Activated T-cell treated with anti-CD3 and anti-CD28 coated beads, Interleukin-2, amount 50 U/mL, for 72 hours (primary cell): ENCODE results near the gene SCAANT1. TPM values are rescaled to one million over a fixed set of nuclear protein-coding genes. Genes with fewer than 3 reads are reported as not detected.

Source experiments
- ATAC-seq, 2 donors: fragments of 150-1000 bp; cut with Tn5 transposase; replicated peaks in 1 of 2; 2 replicates each; pipeline ENCODE4 v1.10.0; 2021; ENCODE audit warnings: moderate library complexity in 2 of 2, mild to moderate bottlenecking in 1 of 2
- DNase-seq, 2 donors: peaks; one replicate each; pipeline ENCODE4 v3.0.0; 2021 to 2022; ENCODE audit warnings: mixed read lengths in 1 of 2
- H3K27ac Mint-ChIP-seq: one replicate; pipeline ENCODE4 v1.8.0; 2022; ENCODE audit warnings: mild to moderate bottlenecking, moderate library complexity, mixed read lengths
- H3K27me3 Mint-ChIP-seq: one replicate; pipeline ENCODE4 v1.8.0; 2022; ENCODE audit warnings: low read depth, mixed read lengths
- H3K36me3 Mint-ChIP-seq, 2 donors: one replicate each; pipeline ENCODE4 v1.8.0; 2022; ENCODE audit warnings: mixed read lengths in 2 of 2, mild to moderate bottlenecking in 1 of 2; ENCODE audit not compliant: insufficient read depth in 2 of 2
- H3K4me1 Mint-ChIP-seq: one replicate; pipeline ENCODE4 v1.8.0; 2022; ENCODE audit warnings: low read depth, mixed read lengths
- H3K4me3 Mint-ChIP-seq, 2 donors: one replicate each; pipeline ENCODE4 v1.8.0; 2022; ENCODE audit warnings: mild to moderate bottlenecking in 2 of 2, mixed read lengths in 2 of 2, moderate library complexity in 2 of 2
- H3K9me3 Mint-ChIP-seq, 2 donors: one replicate each; pipeline ENCODE4 v1.8.0; 2022; ENCODE audit warnings: mixed read lengths in 2 of 2
- total RNA-seq, 2 donors: library from RNA; stranded (reverse); gene quantifications; one replicate each; pipeline ENCODE4 v1.2.3, GENCODE V29; 2022

Gene SCAANT1
- not detected for total RNA-seq

- Mint-ChIP-seq H3K36me3 (peaks cover 3 to 8% of the 10 kb centered on the region in 2 donors), H3K27me3 (no peaks in the 10 kb centered on the region), H3K4me3 (peak within 1 kb of the TSS; percentile 90 to 93), H3K4me1 (peaks cover 38% of the 10 kb centered on the region), H3K9me3 (no peaks in the 10 kb centered on the region), H3K27ac (peak within 1 kb of the TSS; percentile 97)
- ATAC-seq (peak; percentile 75 to 78), DNase-seq (peak; percentile 82 to 83)
These were observed at the start of gene SCAANT1 for GRCh38 chr3:63911873-63912767. TSS of gene SCAANT1 (minus strand) at chr3:63912383.

- no peak overlapping the region for H3K27ac Mint-ChIP-seq
- H3K36me3 Mint-ChIP-seq, result no peaks in the 10 kb centered on the region
- H3K4me3 Mint-ChIP-seq, result no peak overlapping the region
- no peaks in the 10 kb centered on the region for H3K9me3 Mint-ChIP-seq
- peaks cover 57% of the 10 kb centered on the region for H3K4me1 Mint-ChIP-seq
- ATAC-seq (peak; percentile 68 to 72), DNase-seq (no peak)
- no peaks in the 10 kb centered on the region for H3K27me3 Mint-ChIP-seq
These were observed 49.7 kb upstream of the SCAANT1 start for GRCh38 chr3:63961891-63962290.

- DNase-seq, result no peak
- H3K4me1 Mint-ChIP-seq, result peaks cover 45% of the 10 kb centered on the region
- peak overlapping the region; percentile 8 to 24 for H3K4me3 Mint-ChIP-seq
These were observed 48.0 kb upstream of the SCAANT1 start for GRCh38 chr3:63960048-63960711.

GRCh38 chr3:63959146-63959545 lies 47.0 kb upstream of the SCAANT1 start:
- Mint-ChIP-seq H3K36me3 (peaks cover 0 to 4% of the 10 kb centered on the region in 2 donors), H3K4me3 (no peak overlapping the region), H3K9me3 (no peaks in the 10 kb centered on the region), H3K4me1 (peaks cover 39% of the 10 kb centered on the region), H3K27me3 (no peaks in the 10 kb centered on the region), H3K27ac (no peak overlapping the region)
- DNase-seq (no peak), ATAC-seq (no peak)

More at GRCh38 chr3:63960048-63960711, 48.0 kb upstream of the SCAANT1 start:
- no peaks in the 10 kb centered on the region for H3K9me3 Mint-ChIP-seq
- ATAC-seq, result no peak
- peak overlapping the region; percentile 20 for H3K27ac Mint-ChIP-seq
- peaks cover 0 to 1% of the 10 kb centered on the region in 2 donors for H3K36me3 Mint-ChIP-seq
- no peaks in the 10 kb centered on the region for H3K27me3 Mint-ChIP-seq

GRCh38 chr3:63955830-63956545 lies 43.8 kb upstream of the SCAANT1 start:
- ATAC-seq (no peak), DNase-seq (no peak)
- Mint-ChIP-seq H3K9me3 (no peaks in the 10 kb centered on the region), H3K4me3 (no peak overlapping the region), H3K27me3 (no peaks in the 10 kb centered on the region), H3K36me3 (peaks cover 3 to 8% of the 10 kb centered on the region in 2 donors), H3K27ac (no peak overlapping the region), H3K4me1 (peaks cover 36% of the 10 kb centered on the region)

- Mint-ChIP-seq H3K27me3 (no peaks in the 10 kb centered on the region), H3K4me3 (no peak overlapping the region), H3K27ac (peak overlapping the region; percentile 50), H3K9me3 (no peaks in the 10 kb centered on the region), H3K36me3 (peaks cover 3 to 8% of the 10 kb centered on the region in 2 donors), H3K4me1 (peaks cover 31% of the 10 kb centered on the region)
- no peak for ATAC-seq
- DNase-seq, result no peak
These were observed 43.0 kb upstream of the SCAANT1 start for GRCh38 chr3:63955036-63955650.

- Mint-ChIP-seq H3K4me1 (peaks cover 26% of the 10 kb centered on the region), H3K9me3 (no peaks in the 10 kb centered on the region), H3K36me3 (peaks cover 3 to 8% of the 10 kb centered on the region in 2 donors), H3K27me3 (no peaks in the 10 kb centered on the region), H3K27ac (no peak overlapping the region), H3K4me3 (no peak overlapping the region)
- ATAC-seq, result no peak
- DNase-seq, result no peak
These were observed 42.0 kb upstream of the SCAANT1 start for GRCh38 chr3:63954182-63954581.

GRCh38 chr3:63952248-63952594 lies 40.0 kb upstream of the SCAANT1 start:
- no peaks in the 10 kb centered on the region for H3K9me3 Mint-ChIP-seq
- peak; percentile 44 to 82 for ATAC-seq
- no peaks in the 10 kb centered on the region for H3K27me3 Mint-ChIP-seq
- H3K4me1 Mint-ChIP-seq, result peaks cover 21% of the 10 kb centered on the region
- peak overlapping the region; percentile 52 for H3K27ac Mint-ChIP-seq
- no peak for DNase-seq
- H3K36me3 Mint-ChIP-seq, result peaks cover 3 to 8% of the 10 kb centered on the region in 2 donors
- peak overlapping the region in 1 of 2 donors; percentile 52 for H3K4me3 Mint-ChIP-seq

- H3K4me1 Mint-ChIP-seq, result peaks cover 27% of the 10 kb centered on the region
- H3K27ac Mint-ChIP-seq, result peak overlapping the region; percentile 80
- H3K27me3 Mint-ChIP-seq, result no peaks in the 10 kb centered on the region
- H3K9me3 Mint-ChIP-seq, result no peaks in the 10 kb centered on the region
- ATAC-seq (peak in 1 of 2 donors; percentile 5), DNase-seq (no peak)
- H3K36me3 Mint-ChIP-seq, result peaks cover 3 to 8% of the 10 kb centered on the region in 2 donors
- H3K4me3 Mint-ChIP-seq, result peak overlapping the region; percentile 20 to 83
These were observed 39.5 kb upstream of the SCAANT1 start for GRCh38 chr3:63951492-63952247.

- Mint-ChIP-seq H3K4me3 (peak overlapping the region in 1 of 2 donors; percentile 83), H3K36me3 (peaks cover 3 to 6% of the 10 kb centered on the region in 2 donors), H3K4me1 (peaks cover 36% of the 10 kb centered on the region), H3K27ac (no peak overlapping the region), H3K27me3 (no peaks in the 10 kb centered on the region), H3K9me3 (no peaks in the 10 kb centered on the region)
- ATAC-seq (no peak), DNase-seq (no peak)
These were observed 38.5 kb upstream of the SCAANT1 start for GRCh38 chr3:63950698-63951097.

- H3K36me3 Mint-ChIP-seq, result peaks cover 6 to 8% of the 10 kb centered on the region in 2 donors
- peaks cover 38% of the 10 kb centered on the region for H3K4me1 Mint-ChIP-seq
- H3K27me3 Mint-ChIP-seq, result no peaks in the 10 kb centered on the region
- DNase-seq, result no peak
- no peak overlapping the region for H3K4me3 Mint-ChIP-seq
- H3K27ac Mint-ChIP-seq, result no peak overlapping the region
- no peak for ATAC-seq
- no peaks in the 10 kb centered on the region for H3K9me3 Mint-ChIP-seq
These were observed 36.8 kb upstream of the SCAANT1 start for GRCh38 chr3:63949005-63949404.

GRCh38 chr3:63947594-63947993 lies 35.4 kb upstream of the SCAANT1 start:
- no peak for DNase-seq
- ATAC-seq, result no peak
- Mint-ChIP-seq H3K9me3 (no peaks in the 10 kb centered on the region), H3K27me3 (no peaks in the 10 kb centered on the region), H3K27ac (no peak overlapping the region), H3K4me3 (no peak overlapping the region), H3K4me1 (peaks cover 46% of the 10 kb centered on the region), H3K36me3 (peaks cover 3 to 10% of the 10 kb centered on the region in 2 donors)
